HG03097 (cell line): ENCODE data around the gene PROZ.
"Not testable (repeated sequence)": the region's sequence is repeated elsewhere in the genome, so short reads cannot be mapped to it uniquely, and the experiment has no call there.

Source experiments
- ATAC-seq: cut with Tn5 transposase; IDR thresholded peaks from one replicate; pipeline ENCODE4 v1.9.1; 2021; ENCODE audit not compliant: unreplicated experiment, low FRiP score

Gene PROZ

DNA sequence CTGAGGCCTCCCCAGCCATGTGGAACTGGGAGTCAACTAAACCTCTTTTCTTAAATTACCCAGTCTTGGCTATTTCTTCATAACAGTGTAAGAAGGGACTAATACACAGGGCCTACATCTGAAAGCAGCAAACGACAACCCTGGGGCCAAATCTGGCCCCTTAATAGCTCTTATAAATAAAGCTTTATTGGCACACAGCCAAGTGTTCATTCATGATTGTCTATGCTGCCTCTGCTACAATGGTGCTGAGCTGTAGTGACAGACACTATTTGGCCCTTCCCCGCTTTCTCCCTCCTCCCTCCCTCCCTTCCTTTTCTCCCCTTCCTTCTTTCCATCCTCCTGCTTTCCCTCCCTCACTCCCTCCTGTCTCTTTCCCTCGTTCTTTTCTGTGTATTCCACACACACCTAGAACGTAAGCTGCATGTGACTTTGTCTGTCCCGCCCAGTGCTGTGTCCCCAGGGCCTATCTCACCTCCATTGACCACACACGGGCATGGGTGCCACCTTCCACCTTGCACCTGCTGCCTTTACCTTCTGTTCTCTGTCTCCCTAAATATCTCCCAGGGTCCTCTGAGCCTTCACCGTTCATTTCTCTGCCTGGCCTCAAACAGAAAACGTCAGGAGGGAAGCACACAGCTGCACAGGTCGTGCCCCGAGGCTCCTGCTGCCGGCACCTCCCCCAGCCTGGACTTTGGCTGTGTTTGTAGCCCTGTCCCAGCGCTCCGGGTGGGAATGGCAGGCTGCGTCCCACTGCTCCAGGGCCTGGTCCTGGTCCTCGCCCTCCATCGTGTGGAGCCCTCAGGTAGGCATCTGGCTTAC is at the start of gene PROZ:
Gene PROZ (plus strand): TSS at position 720 of the 819 bp plus-strand sequence. CDS start 13 bp downstream, at position 733.
- no peak for ATAC-seq

GRCh38 chr13:113109151-113110047 is 49.0 kb upstream of the PROZ start:
- ATAC-seq = no peak

DNA sequence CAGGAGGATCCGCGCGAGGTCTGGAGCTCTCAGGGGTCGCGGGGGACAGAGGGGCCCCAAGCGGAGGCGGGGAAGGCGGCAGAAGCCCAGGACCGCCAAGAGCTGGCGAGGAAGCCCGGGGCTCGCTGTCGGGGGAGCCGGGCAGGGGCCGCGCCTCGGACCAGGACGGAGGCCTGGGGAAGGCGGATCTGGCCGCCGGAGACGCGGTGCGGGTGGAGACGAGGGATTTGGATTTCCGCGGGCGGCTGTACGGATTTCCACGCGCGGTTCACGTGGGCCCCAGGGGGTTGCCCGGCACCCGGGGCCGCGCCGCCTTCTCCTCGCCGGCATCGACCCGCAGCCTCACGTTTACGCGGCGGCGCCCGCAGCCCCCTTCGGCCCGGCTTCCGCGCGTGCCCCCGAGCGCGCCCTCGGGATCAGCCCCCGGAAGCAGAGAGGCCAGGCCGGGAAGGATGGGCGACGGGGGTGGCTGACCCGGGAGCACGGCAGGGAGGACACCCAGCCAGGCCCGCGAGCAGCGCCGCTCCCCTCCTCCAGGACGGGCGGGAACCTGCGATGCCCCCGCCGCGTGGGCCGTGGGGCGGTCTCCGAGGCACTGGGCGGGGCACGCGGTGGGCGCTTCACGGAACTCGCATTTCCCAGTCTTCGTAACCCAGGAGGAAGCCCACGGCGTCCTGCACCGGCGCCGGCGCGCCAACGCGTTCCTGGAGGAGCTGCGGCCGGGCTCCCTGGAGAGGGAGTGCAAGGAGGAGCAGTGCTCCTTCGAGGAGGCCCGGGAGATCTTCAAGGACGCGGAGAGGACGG is 48.2 kb upstream of the PROZ start:
- ATAC-seq = no peak

- no peak for ATAC-seq
Measured at GRCh38 chr13:113110852-113111315, 47.6 kb upstream of the PROZ start.

- ATAC-seq = not testable (repeated sequence)
Measured at GRCh38 chr13:113111821-113112220, 46.6 kb upstream of the PROZ start.

DNA sequence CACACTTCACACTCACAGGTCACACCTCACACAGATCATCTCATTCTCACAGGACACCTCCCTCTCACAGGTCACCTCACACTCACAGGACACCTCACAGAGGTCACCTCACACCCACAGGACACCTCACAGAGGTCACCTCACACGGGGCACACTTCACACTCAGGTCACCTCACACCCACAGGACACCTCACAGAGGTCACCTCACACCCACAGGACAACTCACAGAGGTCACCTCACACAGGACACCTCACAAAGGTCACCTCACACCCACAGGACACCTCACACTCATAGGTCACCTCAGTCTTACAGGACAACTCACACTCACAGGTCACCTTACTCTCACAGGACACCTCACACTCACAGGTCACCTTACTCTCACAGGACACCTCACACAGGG is 46.0 kb upstream of the PROZ start:
- ATAC-seq = not testable (repeated sequence)

DNA sequence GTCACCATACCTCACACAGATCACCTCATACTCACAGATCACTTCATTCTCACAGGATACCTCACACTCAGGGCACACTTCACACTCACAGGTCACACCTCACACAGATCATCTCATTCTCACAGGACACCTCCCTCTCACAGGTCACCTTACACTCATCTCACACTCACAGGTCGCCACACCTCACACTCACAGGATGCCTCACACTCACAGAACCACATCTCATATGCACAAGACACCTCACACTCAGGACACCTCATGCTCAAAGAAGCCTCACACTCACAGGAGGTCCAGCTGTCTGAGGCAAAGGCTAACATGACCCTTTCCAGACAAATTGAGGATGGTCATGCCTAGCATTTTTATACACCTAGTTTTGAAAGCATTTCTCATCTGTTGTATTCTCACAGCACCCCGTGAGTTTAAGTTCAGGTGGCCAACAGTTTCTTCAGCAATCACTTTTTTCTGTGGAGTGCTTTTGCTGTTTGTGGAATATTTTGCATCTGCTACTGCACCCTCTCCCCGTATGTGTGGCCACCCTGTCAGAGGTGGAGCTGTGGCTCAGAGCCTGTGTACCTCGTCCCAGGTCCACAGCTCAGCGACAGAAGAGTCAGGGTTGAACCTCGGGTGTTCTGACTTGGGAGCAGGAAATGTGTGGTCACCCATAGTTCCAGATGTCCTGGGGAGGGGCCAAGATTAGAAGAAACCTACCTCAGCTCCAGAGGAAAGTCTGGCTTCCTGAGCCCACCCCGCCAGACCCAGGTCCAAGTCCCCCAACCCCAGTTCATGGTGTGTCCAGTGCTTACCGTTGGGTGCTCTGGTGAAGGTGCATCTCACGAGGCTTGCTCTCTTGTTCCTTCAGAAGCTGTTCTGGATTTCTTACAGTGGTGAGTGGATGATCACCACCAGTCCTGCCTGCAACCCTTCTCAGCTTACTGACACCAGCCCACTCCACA is 45.3 kb upstream of the PROZ start:
- ATAC-seq = no peak

- no peak for ATAC-seq
Measured at GRCh38 chr13:113113846-113114271, 44.6 kb upstream of the PROZ start.

DNA sequence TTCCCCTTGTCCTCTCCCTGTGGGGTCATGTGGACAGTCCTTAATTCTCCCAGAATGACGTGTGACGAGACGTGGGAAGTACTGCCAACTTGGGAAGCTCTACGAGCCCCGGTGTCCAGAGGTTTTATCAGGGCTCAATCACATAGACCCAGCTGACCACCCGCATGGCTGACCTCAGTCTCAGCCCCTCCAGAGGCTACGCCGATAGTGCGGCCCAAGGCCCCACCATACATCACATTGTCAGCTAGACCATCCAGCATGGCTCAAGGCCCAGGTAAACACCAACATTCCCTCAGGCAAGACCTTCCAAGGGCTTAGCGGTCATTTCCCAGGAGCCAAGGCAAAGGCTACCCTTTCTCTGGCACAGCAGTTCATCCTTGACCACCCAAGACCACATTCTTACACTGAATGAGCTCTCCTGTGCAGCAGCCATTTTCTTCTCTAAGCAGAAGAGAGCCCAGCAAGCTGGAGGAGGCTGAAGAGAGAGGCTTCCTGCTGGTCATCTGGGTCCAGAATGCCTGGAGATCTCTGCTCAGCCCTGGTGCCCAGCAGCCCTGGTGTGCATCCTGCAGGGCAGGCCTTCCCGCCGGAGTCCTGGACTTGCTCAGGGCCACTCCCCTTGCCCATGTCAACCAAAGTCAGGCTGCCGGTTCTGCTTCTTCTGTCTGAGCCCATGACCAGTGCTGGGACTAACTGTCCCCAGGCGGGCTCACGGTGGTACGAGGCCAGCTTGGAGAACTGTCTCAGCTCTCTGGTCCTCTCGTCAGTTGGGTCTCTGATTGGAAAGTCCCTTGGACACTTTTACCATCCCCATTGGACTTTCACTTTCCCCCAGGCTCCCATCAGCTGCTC is 43.7 kb upstream of the PROZ start:
- ATAC-seq = no peak

DNA sequence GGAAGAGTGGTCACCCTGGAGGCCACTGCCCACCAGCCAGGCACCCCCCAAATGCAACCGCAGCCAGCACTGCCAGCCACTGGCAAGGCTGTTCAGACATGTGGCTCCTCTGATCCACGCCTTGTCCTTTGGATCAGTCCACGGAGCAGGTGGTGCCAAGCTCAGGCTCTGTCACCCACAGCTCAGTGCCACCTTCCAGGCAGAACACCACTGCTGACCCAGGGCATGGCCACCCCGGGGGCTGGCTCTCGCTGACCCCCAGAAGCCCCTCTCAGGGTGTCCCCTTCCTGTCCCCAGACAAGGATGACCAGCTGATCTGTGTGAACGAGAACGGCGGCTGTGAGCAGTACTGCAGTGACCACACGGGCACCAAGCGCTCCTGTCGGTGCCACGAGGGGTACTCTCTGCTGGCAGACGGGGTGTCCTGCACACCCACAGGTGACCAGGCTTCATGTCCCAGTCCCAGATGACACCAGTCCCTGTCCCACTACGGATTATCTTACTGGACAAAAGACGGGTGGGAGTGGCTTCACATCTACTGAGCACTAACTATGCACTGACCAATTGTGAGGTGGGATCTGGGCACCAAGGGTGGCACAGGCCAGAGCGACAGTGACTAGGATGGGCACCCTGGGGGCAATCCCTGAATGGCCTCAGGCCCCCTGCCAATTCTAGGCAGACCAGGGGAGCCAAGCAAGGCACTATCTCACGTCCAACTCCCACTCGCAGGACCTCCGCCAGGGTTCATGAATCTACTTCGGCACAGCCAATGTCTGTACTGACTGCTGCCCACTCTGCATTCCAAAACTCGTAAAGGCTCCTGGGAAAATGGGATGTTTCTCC is 42.9 kb upstream of the PROZ start:
- no peak for ATAC-seq

GRCh38 chr13:113116206-113116800 is 42.1 kb upstream of the PROZ start:
- ATAC-seq = no peak

DNA sequence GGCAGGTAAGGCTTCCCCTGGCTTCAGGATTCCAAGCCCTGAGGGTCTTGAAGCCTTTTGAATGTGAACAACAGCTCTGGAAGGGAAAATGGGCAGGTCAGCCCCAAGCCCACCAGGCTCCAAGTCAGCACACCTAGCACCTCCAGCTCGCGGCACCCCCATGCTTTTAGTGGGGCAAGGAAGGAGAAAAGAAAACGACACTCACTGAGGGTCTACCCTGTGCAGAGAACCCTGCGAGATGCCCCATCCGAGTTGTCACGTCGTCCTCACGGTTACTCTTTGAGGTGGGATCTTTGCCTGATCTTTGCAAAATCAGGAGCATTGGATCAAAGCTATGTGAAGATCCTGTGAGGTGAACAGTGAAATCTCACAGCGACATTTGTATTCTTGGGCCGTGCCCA is 41.6 kb upstream of the PROZ start:
- ATAC-seq = no peak

DNA sequence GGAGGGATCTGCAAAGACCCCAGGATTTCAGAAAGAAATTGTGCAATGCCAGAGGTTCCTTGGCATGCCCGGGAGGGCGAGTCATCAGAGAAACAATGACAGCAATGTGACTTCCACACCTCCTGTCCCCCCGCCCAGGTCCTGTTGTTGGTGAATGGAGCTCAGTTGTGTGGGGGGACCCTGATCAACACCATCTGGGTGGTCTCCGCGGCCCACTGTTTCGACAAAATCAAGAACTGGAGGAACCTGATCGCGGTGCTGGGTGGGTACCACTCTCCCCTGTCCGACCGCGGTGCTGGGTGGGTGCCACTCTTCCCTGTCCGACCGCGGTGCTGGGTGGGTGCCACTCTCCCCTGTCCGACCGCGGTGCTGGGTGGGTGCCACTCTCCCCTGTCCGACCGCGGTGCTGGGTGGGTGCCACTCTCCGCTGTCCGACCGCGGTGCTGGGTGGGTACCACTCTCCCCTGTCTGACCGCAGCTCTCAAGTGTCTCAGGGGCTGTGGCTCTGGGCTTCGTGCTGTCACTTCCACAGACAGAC is 41.0 kb upstream of the PROZ start:
- ATAC-seq = no peak

- no peak for ATAC-seq
Measured at GRCh38 chr13:113117911-113118260, 40.6 kb upstream of the PROZ start.

GRCh38 chr13:113118261-113119021 is 40.0 kb upstream of the PROZ start:
- ATAC-seq = no peak

GRCh38 chr13:113119166-113119821 is 39.2 kb upstream of the PROZ start:
- no peak for ATAC-seq
